ENCODE data around the gene ALDH1A3. TPM values are rescaled to one million over a fixed set of nuclear protein-coding genes. Genes with fewer than 3 reads are reported as not detected.

The ALDH1A3 gene
- total RNA-seq, 2 experiments from 2014 or later, result not detected

DNA sequence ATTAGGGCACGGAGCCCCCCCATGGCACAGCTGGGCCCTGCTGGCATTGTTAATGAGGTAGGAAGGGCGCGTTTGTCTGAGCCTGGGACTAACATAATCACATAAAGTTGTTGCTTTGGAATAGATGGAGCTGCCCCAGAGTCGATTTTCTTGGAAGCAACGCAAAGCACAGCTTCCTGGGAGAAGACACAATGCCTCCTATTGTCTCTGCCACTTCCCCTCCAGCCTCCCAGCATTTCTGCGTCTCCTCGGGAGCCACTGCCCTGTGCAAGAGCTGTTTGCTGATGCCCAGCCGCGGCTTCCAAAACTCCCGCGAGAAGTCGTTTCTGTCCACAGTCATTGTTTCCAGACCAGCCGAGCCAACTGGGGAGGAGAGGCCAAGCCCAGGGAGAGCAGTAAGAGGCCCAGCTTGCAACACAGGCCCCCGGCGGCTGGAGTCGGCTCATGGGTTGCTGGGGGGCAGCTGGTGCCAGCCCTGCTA is 18.1 kb upstream of the ALDH1A3 start:
- POLR2A ChIA-PET, result no interaction called here
- no peak for DNase-seq
- Mint-ChIP-seq H3K36me3 (ENCODE audit: low read depth) (no peaks in the 10 kb centered on the region), H3K4me3 (no peak overlapping the region), H3K4me1 (ENCODE audit: low read depth) (no peaks in the 10 kb centered on the region), H3K27ac (no peak overlapping the region), H3K9me3 (no peaks in the 10 kb centered on the region), H3K27me3 (peaks cover 36% of the 10 kb centered on the region)
- no peak for ATAC-seq (ENCODE audit: poor library complexity)
- intact Hi-C loops (cut with DNase I, micrococcal nuclease), result no loop called here
- no peak overlapping the region for H3K4me3 ChIP-seq (ENCODE audit: low read length)
- H3K4me1 ChIP-seq (ENCODE audit: insufficient read depth, low read length), result no peaks in the 10 kb centered on the region
- H3K27me3 ChIP-seq (ENCODE audit: control insufficient read depth in 1 of 2, insufficient read depth in 2 of 2, low read length in 2 of 2), result peaks cover 0 to 9% of the 10 kb centered on the region in 2 experiments
- no peaks in the 10 kb centered on the region for H3K36me3 ChIP-seq (ENCODE audit: insufficient read depth, low read length)
- peaks cover 0 to 18% of the 10 kb centered on the region in 2 experiments for H3K9me3 ChIP-seq (ENCODE audit: control insufficient read depth in 1 of 2, insufficient read depth in 1 of 2, low read length in 2 of 2)
- no peak overlapping the region for H3K27ac ChIP-seq (ENCODE audit: low read depth in 1 of 2, low read length in 2 of 2)
- TF ChIP-seq, protein P1, sequence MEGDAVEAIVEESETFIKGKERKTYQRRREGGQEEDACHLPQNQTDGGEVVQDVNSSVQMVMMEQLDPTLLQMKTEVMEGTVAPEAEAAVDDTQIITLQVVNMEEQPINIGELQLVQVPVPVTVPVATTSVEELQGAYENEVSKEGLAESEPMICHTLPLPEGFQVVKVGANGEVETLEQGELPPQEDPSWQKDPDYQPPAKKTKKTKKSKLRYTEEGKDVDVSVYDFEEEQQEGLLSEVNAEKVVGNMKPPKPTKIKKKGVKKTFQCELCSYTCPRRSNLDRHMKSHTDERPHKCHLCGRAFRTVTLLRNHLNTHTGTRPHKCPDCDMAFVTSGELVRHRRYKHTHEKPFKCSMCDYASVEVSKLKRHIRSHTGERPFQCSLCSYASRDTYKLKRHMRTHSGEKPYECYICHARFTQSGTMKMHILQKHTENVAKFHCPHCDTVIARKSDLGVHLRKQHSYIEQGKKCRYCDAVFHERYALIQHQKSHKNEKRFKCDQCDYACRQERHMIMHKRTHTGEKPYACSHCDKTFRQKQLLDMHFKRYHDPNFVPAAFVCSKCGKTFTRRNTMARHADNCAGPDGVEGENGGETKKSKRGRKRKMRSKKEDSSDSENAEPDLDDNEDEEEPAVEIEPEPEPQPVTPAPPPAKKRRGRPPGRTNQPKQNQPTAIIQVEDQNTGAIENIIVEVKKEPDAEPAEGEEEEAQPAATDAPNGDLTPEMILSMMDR (IDR thresholded peaks at IDR 0.05), result no peak
- CTCF ChIA-PET, result no interaction called here

DNA sequence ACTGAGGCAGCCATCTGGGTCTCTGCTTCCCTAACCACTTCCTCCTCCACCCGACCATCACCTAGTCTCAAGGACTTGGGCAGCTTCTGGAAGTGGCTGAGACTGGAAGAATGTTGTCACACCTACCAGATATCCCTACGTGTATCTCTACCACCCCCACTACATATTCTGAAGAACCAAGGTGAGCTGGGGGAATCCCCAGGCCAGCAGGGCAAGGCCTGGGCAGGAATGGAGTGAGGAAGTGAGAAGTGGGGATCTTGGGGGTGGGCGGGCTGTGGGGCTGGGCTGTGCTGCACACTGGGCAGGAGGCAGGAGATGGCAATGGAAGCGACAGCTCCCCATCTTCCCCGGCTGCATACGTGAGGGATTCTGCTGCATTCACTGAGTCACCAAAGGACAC is 17.5 kb upstream of the ALDH1A3 start:
- H3K27ac ChIP-seq (ENCODE audit: low read depth in 1 of 2, low read length in 2 of 2), result no peak overlapping the region
- peaks cover 0 to 9% of the 10 kb centered on the region in 2 experiments for H3K27me3 ChIP-seq (ENCODE audit: control insufficient read depth in 1 of 2, insufficient read depth in 2 of 2, low read length in 2 of 2)
- DNase-seq, result no peak
- H3K9me3 ChIP-seq (ENCODE audit: control insufficient read depth in 1 of 2, insufficient read depth in 1 of 2, low read length in 2 of 2), result peaks cover 0 to 18% of the 10 kb centered on the region in 2 experiments
- no peak overlapping the region for H3K27ac Mint-ChIP-seq
- no peak for ATAC-seq (ENCODE audit: poor library complexity)
- TF ChIP-seq, protein P1 (IDR thresholded peaks at IDR 0.05), result no peak
- ChIA-PET CTCF (no interaction called here), POLR2A (no interaction called here)
- no peaks in the 10 kb centered on the region for H3K9me3 Mint-ChIP-seq
- intact Hi-C loops (cut with DNase I, micrococcal nuclease), result no loop called here
- no peak overlapping the region for H3K4me3 Mint-ChIP-seq
- no peaks in the 10 kb centered on the region for H3K4me1 ChIP-seq (ENCODE audit: insufficient read depth, low read length)
- no peaks in the 10 kb centered on the region for H3K4me1 Mint-ChIP-seq (ENCODE audit: low read depth)
- H3K4me3 ChIP-seq (ENCODE audit: low read length), result no peak overlapping the region
- no peaks in the 10 kb centered on the region for H3K36me3 ChIP-seq (ENCODE audit: insufficient read depth, low read length)
- H3K27me3 Mint-ChIP-seq, result peaks cover 36% of the 10 kb centered on the region
- no peaks in the 10 kb centered on the region for H3K36me3 Mint-ChIP-seq (ENCODE audit: low read depth)

DNA sequence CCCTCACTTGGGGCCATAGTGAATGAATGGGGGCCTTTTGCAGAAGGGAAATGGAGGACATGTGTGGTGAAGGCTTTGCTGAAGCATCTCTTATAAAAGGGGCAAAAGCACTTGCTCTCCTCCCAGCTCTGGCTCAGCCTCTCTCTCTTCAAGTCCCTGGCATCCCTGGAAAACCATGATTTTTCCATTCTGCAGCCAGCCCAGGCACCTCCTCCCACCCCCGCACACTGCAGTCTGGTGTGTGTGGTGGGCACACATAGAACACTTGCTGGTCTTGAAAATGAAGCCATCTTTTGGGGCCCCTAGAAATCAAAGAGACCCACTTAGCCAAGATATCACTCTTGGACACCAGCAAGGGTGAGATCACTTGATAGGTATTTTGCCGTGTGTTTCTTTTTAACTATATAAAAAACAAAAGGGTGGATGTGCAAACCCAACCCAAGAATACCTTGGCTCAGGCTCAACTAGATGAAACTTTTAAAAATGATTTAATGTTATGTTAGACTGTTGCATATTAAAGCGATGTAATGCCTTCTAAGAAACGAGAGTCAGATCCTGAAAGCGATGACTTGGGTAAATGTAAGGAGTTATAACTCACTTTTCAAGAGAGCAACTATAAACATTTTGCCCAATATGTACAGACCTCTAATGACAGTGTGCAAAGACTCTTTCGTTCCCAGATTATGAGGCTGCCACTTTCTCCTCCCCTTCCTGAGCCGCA is 16.4 kb upstream of the ALDH1A3 start:
- H3K4me3 Mint-ChIP-seq, result no peak overlapping the region
- no peaks in the 10 kb centered on the region for H3K9me3 Mint-ChIP-seq
- no peak overlapping the region for H3K27ac Mint-ChIP-seq
- TF ChIP-seq, protein P1 (IDR thresholded peaks at IDR 0.05), result no peak
- ATAC-seq (ENCODE audit: poor library complexity) (no peak), DNase-seq (no peak)
- ChIA-PET POLR2A (no interaction called here), CTCF (no interaction called here)
- no peaks in the 10 kb centered on the region for H3K4me1 ChIP-seq (ENCODE audit: insufficient read depth, low read length)
- H3K27me3 Mint-ChIP-seq, result peaks cover 36% of the 10 kb centered on the region
- H3K36me3 Mint-ChIP-seq (ENCODE audit: low read depth), result no peaks in the 10 kb centered on the region
- no peaks in the 10 kb centered on the region for H3K4me1 Mint-ChIP-seq (ENCODE audit: low read depth)
- intact Hi-C loops (cut with DNase I, micrococcal nuclease), result no loop called here
- peaks cover 0 to 18% of the 10 kb centered on the region in 2 experiments for H3K9me3 ChIP-seq (ENCODE audit: control insufficient read depth in 1 of 2, insufficient read depth in 1 of 2, low read length in 2 of 2)
- H3K4me3 ChIP-seq (ENCODE audit: low read length), result no peak overlapping the region
- peaks cover 0 to 9% of the 10 kb centered on the region in 2 experiments for H3K27me3 ChIP-seq (ENCODE audit: control insufficient read depth in 1 of 2, insufficient read depth in 2 of 2, low read length in 2 of 2)
- H3K27ac ChIP-seq (ENCODE audit: low read depth in 1 of 2, low read length in 2 of 2), result no peak overlapping the region
- H3K36me3 ChIP-seq (ENCODE audit: insufficient read depth, low read length), result no peaks in the 10 kb centered on the region
